ENCODE data around the gene MASP1.

DNA sequence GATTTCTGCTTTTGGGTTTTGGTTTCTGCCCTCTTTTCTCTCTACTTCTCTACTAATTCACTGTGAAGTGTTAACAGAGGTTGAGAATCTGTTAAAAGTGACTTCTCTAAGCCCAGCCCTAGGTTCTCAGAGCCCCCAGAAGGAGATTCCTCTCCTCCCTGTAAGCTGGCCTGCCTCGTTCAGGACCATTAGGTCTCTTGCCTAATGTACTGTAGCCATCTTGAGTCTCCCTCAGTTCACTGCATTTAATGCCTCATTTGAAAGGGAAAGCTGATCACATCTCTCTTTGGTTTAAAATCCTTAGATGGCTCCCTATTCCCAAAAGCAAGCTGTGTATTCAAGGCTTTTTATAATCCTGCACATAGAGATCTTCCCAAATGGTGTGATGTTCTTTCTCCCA is 77.9 kb downstream of the MASP1 start:
- TF ChIP-seq CTCF (IDR thresholded peaks at IDR 0.05; ENCODE audit: low read length) (no peak), EZH2 (IDR thresholded peaks at IDR 0.05; ENCODE audit: borderline replicate concordance, low read length) (no peak)
